Transverse colon (tissue), 4 donors: ENCODE results near the gene GNG7.

Source experiments
- CTCF ChIP-seq, 5 experiments: fragments of 200-600 bp in 3 of 5; fragments of 450-650 bp in 2 of 5; sonication (generic) in 3 of 5; IDR thresholded peaks; 1 replicate in 2 of 5; 2 replicates in 3 of 5; pipeline ENCODE4 v1.5.1; 2016 to 2017; ENCODE audit warnings: antibody characterized with exemption in 5 of 5, inconsistent platforms in 3 of 5, mild to moderate bottlenecking in 2 of 5, moderate library complexity in 1 of 5
- EP300 ChIP-seq: sonication (generic); formaldehyde crosslinking; IDR thresholded peaks from one replicate; pipeline ENCODE4 v1.6.1; 2017; ENCODE audit warnings: antibody characterized with exemption, low read depth
- POLR2A ChIP-seq: fragments of 450-650 bp; IDR thresholded peaks from one replicate; pipeline ENCODE4 v1.6.1; 2016; ENCODE audit warnings: antibody characterized with exemption, mild to moderate bottlenecking, moderate library complexity
- POLR2AphosphoS5 ChIP-seq, 3 donors: sonication (generic); formaldehyde crosslinking; IDR thresholded peaks; one replicate each; pipeline ENCODE4 v1.6.1; 2016; ENCODE audit warnings: antibody characterized with exemption in 3 of 3

- no peak for TF ChIP-seq CTCF (IDR thresholded peaks at IDR 0.05)
- no peak for TF ChIP-seq EP300
- no peak for TF ChIP-seq POLR2A
- TF ChIP-seq POLR2AphosphoS5 (IDR thresholded peaks at IDR 0.05), result no peak
Observed at GRCh38 chr19:2623798-2624197, 78.7 kb downstream of the GNG7 start.
